MCF 10A (cell line): ENCODE results near the gene RASA1. TPM values are rescaled to one million over a fixed set of nuclear protein-coding genes. Genes with fewer than 3 reads are reported as not detected.

Experiments
- BruUV-seq: library from RNA; stranded (reverse); fragments of 400-500 nt; replicated peaks from 2 replicates; lab custom pipeline; 2021; lab: Mats Ljungman, UMichigan
- CTCF ChIA-PET: fragments of 300-600 bp; sonication (Branson Sonifier 250); formaldehyde crosslinking; extraction: SDS; loops from one replicate; lab custom pipeline; 2021; ENCODE audit warnings: antibody characterized with exemption, inconsistent platforms; lab: Yijun Ruan, JAX
- POLR2A ChIA-PET: fragments of 300-600, 350-650 bp; sonication (Branson Sonifier 250); formaldehyde crosslinking; extraction: SDS; loops from one replicate; lab custom pipeline; 2020; ENCODE audit warnings: antibody characterized with exemption, inconsistent platforms; lab: Yijun Ruan, JAX
- DNase-seq: peaks from one replicate; pipeline ENCODE4 v3.0.0-alpha.2; 2018; ENCODE audit not compliant: unreplicated experiment
- H3K27ac Mint-ChIP-seq: one replicate; pipeline ENCODE4 v1.8.0; 2022; ENCODE audit warnings: mild to moderate bottlenecking, low read depth, mixed read lengths; ENCODE audit not compliant: unreplicated experiment
- H3K27me3 Mint-ChIP-seq: one replicate; pipeline ENCODE4 v1.8.0; 2022; ENCODE audit warnings: mixed read lengths; ENCODE audit not compliant: insufficient read depth, unreplicated experiment
- H3K36me3 Mint-ChIP-seq: one replicate; pipeline ENCODE4 v1.8.0; 2022; ENCODE audit warnings: mild to moderate bottlenecking, moderate library complexity, mixed read lengths; ENCODE audit not compliant: insufficient read depth, unreplicated experiment
- H3K4me1 Mint-ChIP-seq: one replicate; pipeline ENCODE4 v1.8.0; 2022; ENCODE audit warnings: mixed read lengths; ENCODE audit not compliant: insufficient read depth, unreplicated experiment
- H3K4me3 Mint-ChIP-seq: one replicate; pipeline ENCODE4 v1.8.0; 2022; ENCODE audit warnings: mild to moderate bottlenecking, moderate library complexity, mixed read lengths; ENCODE audit not compliant: unreplicated experiment
- H3K9me3 Mint-ChIP-seq: one replicate; pipeline ENCODE4 v1.8.0; 2022; ENCODE audit warnings: mixed read lengths; ENCODE audit not compliant: unreplicated experiment
- intact Hi-C: fragments of 100-400 bp; cut with micrococcal nuclease; formaldehyde crosslinking; loops from 2 replicates; pipeline ENCODE4 v1.14.1; 2022
- total RNA-seq: library from RNA; stranded (reverse); gene quantifications from 2 replicates; pipeline ENCODE4 v1.2.3, GENCODE V29; 2022
- TF ChIP-seq, protein P1 (sequence below): fragments of 200-600 bp; IDR thresholded peaks from one replicate; pipeline ENCODE4 v1.8.0; 2022; ENCODE audit warnings: antibody characterized with exemption, mild to moderate bottlenecking; ENCODE audit not compliant: unreplicated experiment

Gene RASA1
- total RNA-seq, 1 experiment from 2014 or later: 68.6 TPM

DNA sequence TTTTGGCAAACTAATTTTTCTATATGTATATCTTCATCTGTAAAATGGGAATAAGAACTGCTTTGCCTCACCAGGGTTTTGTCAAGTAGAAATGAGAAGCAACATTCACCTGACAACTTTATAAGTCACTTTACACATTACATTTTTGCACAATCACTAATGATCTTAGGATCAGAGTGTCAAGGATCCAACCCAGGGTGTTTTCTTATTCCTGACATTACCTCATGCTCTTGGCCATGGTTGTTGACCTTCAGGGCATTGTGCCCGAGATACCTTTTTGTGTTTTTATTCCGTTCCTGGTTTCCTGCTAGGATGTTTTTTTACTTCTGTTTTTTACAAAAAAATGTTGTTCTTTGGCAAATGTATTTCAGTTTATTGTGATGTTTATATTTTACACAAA, 22.2 kb upstream of the RASA1 start:
- POLR2A ChIA-PET: interaction anchor here (0.6 kb wide), 1 partner anchor 78 kb away, joined by 3 read pairs; no protein-coding TSS in a partner anchor
- intact Hi-C loops: no loop called here
- BruUV-seq: no TSS peak
- Mint-ChIP-seq H3K4me1 (peaks cover 14% of the 10 kb centered on the region), H3K36me3 (no peaks in the 10 kb centered on the region), H3K4me3 (no peak overlapping the region), H3K9me3 (no peaks in the 10 kb centered on the region), H3K27ac (no peak overlapping the region), H3K27me3 (no peaks in the 10 kb centered on the region)
- CTCF ChIA-PET: no interaction called here
- TF ChIP-seq, protein P1, sequence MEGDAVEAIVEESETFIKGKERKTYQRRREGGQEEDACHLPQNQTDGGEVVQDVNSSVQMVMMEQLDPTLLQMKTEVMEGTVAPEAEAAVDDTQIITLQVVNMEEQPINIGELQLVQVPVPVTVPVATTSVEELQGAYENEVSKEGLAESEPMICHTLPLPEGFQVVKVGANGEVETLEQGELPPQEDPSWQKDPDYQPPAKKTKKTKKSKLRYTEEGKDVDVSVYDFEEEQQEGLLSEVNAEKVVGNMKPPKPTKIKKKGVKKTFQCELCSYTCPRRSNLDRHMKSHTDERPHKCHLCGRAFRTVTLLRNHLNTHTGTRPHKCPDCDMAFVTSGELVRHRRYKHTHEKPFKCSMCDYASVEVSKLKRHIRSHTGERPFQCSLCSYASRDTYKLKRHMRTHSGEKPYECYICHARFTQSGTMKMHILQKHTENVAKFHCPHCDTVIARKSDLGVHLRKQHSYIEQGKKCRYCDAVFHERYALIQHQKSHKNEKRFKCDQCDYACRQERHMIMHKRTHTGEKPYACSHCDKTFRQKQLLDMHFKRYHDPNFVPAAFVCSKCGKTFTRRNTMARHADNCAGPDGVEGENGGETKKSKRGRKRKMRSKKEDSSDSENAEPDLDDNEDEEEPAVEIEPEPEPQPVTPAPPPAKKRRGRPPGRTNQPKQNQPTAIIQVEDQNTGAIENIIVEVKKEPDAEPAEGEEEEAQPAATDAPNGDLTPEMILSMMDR: no peak
- no peak for DNase-seq

DNA sequence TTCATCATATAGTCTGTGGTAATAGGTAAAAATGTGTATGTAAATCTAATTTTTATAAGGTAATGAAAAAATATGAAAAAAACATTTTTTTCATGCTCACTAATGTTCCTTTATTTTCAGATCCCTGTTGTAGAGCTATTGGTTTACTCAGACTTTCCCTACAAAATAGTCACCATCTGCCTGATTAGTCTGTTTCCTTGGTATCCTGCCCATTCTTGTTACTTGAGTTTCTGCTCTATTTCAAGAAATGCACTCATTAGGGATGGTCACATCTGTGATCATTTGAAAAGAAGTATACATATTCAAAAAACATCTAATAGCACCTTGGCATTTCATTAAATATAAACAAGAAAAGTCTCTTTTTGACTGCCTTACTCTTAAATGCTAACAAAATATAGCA, 21.6 kb upstream of the RASA1 start:
- ChIA-PET CTCF (no interaction called here), POLR2A (interaction anchor here (0.6 kb wide), 1 partner anchor 77 kb away, joined by 3 read pairs; no protein-coding TSS in a partner anchor)
- H3K27ac Mint-ChIP-seq: no peak overlapping the region
- peaks cover 14% of the 10 kb centered on the region for H3K4me1 Mint-ChIP-seq
- no peaks in the 10 kb centered on the region for H3K9me3 Mint-ChIP-seq
- no TSS peak for BruUV-seq
- intact Hi-C loops: no loop called here
- no peak for DNase-seq
- H3K27me3 Mint-ChIP-seq: no peaks in the 10 kb centered on the region
- TF ChIP-seq, protein P1: no peak
- no peak overlapping the region for H3K4me3 Mint-ChIP-seq
- H3K36me3 Mint-ChIP-seq: no peaks in the 10 kb centered on the region

GRCh38 chr5:87252283-87252605, 15.4 kb upstream of the RASA1 start:
- no TSS peak for BruUV-seq
- Mint-ChIP-seq H3K4me3 (no peak overlapping the region), H3K9me3 (no peaks in the 10 kb centered on the region), H3K36me3 (no peaks in the 10 kb centered on the region), H3K4me1 (no peaks in the 10 kb centered on the region), H3K27ac (no peak overlapping the region), H3K27me3 (no peaks in the 10 kb centered on the region)
- no peak for DNase-seq
- intact Hi-C loops: no loop called here
- TF ChIP-seq, protein P1: no peak
- POLR2A ChIA-PET: interaction anchor here (0.7 to 1.0 kb wide), 2 partner anchors 13 to 241 kb away, joined by 3 read pairs; no protein-coding TSS in a partner anchor
- CTCF ChIA-PET: no interaction called here

DNA sequence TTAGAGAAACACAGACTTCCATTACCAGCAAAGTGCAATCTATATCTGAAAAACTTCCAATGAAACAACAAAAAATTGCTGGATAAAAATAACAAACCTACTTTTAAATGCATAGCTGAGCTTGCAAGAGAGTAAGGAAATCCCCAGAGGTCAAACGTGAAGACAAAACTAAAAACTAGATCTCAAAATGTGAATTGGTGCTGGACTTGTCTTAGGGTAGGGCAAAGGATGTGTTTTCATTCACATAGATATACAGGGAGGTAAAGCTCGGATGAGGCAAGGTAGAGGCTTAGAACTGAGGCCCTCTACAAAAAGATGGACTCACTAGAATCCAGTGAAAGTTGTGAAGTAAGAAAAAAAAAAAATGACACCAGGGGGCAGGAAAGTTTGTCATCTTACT, 13.6 kb upstream of the RASA1 start:
- Mint-ChIP-seq H3K27ac (no peak overlapping the region), H3K36me3 (no peaks in the 10 kb centered on the region), H3K9me3 (no peaks in the 10 kb centered on the region), H3K27me3 (no peaks in the 10 kb centered on the region), H3K4me1 (no peaks in the 10 kb centered on the region), H3K4me3 (no peak overlapping the region)
- intact Hi-C loops: no loop called here
- ChIA-PET CTCF (no interaction called here), POLR2A (no interaction called here)
- no peak for DNase-seq
- TF ChIP-seq, protein P1: no peak
- BruUV-seq: no TSS peak
